Loucy (cell line): Measurements from ENCODE around the gene DCPS.

Source experiments
- H2AFZ ChIP-seq: fragments of 200-600 bp; sonication (generic); 2 replicates; pipeline ENCODE4 v1.6.0; 2016; ENCODE audit warnings: antibody characterized with exemption, mild to moderate bottlenecking, low read length, moderate library complexity
- H3F3A ChIP-seq: fragments of 200-600 bp; 2 replicates; pipeline ENCODE4 v1.6.0; 2016; ENCODE audit warnings: antibody characterized with exemption, low read depth, mild to moderate bottlenecking
- H3K27me3 ChIP-seq: fragments of 200-600 bp; sonication (generic); 2 replicates; pipeline ENCODE4 v1.6.1; 2014; ENCODE audit warnings: low read length, mild to moderate bottlenecking; ENCODE audit not compliant: insufficient read depth, poor library complexity, severe bottlenecking
- H3K36me3 ChIP-seq: fragments of 200-600 bp; sonication (generic); 2 replicates; pipeline ENCODE4 v1.6.1; 2016; ENCODE audit warnings: low read length; ENCODE audit not compliant: insufficient read depth
- H3K4me1 ChIP-seq: fragments of 200-600 bp; sonication (generic); 2 replicates; pipeline ENCODE4 v1.5.1; 2014; ENCODE audit warnings: low read length, mild to moderate bottlenecking; ENCODE audit not compliant: insufficient read depth, poor library complexity, severe bottlenecking
- H3K4me2 ChIP-seq: fragments of 200-600 bp; sonication (generic); 2 replicates; pipeline ENCODE4 v1.6.0; 2014; ENCODE audit warnings: antibody characterized with exemption, low read length, low read depth, mild to moderate bottlenecking; ENCODE audit not compliant: poor library complexity, severe bottlenecking
- H3K4me3 ChIP-seq: fragments of 200-600 bp; sonication (generic); 2 replicates; pipeline ENCODE4 v1.5.1; 2014; ENCODE audit warnings: low read length, mild to moderate bottlenecking, mixed read lengths; ENCODE audit not compliant: poor library complexity, severe bottlenecking
- H3K79me2 ChIP-seq: fragments of 200-600 bp; sonication (generic); 2 replicates; pipeline ENCODE4 v1.6.1; 2014; ENCODE audit warnings: low read length; ENCODE audit not compliant: insufficient read depth
- H3K9ac ChIP-seq: fragments of 200-600 bp; sonication (generic); 2 replicates; pipeline ENCODE4 v1.6.0; 2014; ENCODE audit warnings: mild to moderate bottlenecking, low read depth, low read length, moderate library complexity; ENCODE audit not compliant: poor library complexity, severe bottlenecking
- H3K9me2 ChIP-seq: fragments of 200-600 bp; sonication (generic); replicated peaks from 2 replicates; pipeline ENCODE4 v1.6.1; 2016; ENCODE audit warnings: low read depth, low read length, mixed read lengths
- H3K9me3 ChIP-seq: fragments of 200-600 bp; sonication (generic); 2 replicates; pipeline ENCODE4 v1.6.1; 2014; ENCODE audit warnings: mild to moderate bottlenecking, antibody characterized with exemption, low read length, low read depth; ENCODE audit not compliant: insufficient read depth
- H4K20me1 ChIP-seq: fragments of 200-600 bp; sonication (generic); 2 replicates; pipeline ENCODE4 v1.6.0; 2014; ENCODE audit warnings: antibody characterized with exemption, low read length, mild to moderate bottlenecking; ENCODE audit not compliant: insufficient read depth, poor library complexity, severe bottlenecking
- CTCF ChIP-seq: fragments of 200-600 bp; sonication (generic); conservative IDR thresholded peaks from 2 replicates; pipeline ENCODE4 v1.5.1; 2014; ENCODE audit warnings: mild to moderate bottlenecking, antibody characterized with exemption, low read length
- EZH2phosphoT487 ChIP-seq: fragments of 200-600 bp; IDR thresholded peaks from 2 replicates; pipeline ENCODE4 v1.6.1; 2018; ENCODE audit warnings: antibody characterized with exemption, mild to moderate bottlenecking, moderate library complexity, borderline replicate concordance

Gene DCPS

GRCh38 chr11:126360049-126360446 lies 56.2 kb downstream of the DCPS start:
- TF ChIP-seq EZH2phosphoT487 (no peak), CTCF (no peak)
- H3K79me2 ChIP-seq = peaks cover 85% of the 10 kb centered on the region
- H2AFZ ChIP-seq = no peak overlapping the region
- peak overlapping the region; percentile 18 for H3K4me3 ChIP-seq
- H3F3A ChIP-seq = no peaks in the 10 kb centered on the region
- H3K9ac ChIP-seq = peak overlapping the region; percentile 88
- no peaks in the 10 kb centered on the region for H3K9me2 ChIP-seq
- H3K27me3 ChIP-seq = no peaks in the 10 kb centered on the region
- H3K4me1 ChIP-seq = peaks cover 66% of the 10 kb centered on the region
- H3K9me3 ChIP-seq = no peaks in the 10 kb centered on the region
- peaks cover 26% of the 10 kb centered on the region for H4K20me1 ChIP-seq
- H3K36me3 ChIP-seq = no peaks in the 10 kb centered on the region
- H3K4me2 ChIP-seq = peak overlapping the region; percentile 86

GRCh38 chr11:126361400-126361799 lies 57.5 kb downstream of the DCPS start:
- peaks cover 64% of the 10 kb centered on the region for H3K4me1 ChIP-seq
- no peaks in the 10 kb centered on the region for H3F3A ChIP-seq
- no peak overlapping the region for H3K4me3 ChIP-seq
- no peaks in the 10 kb centered on the region for H3K9me3 ChIP-seq
- TF ChIP-seq EZH2phosphoT487 (no peak), CTCF (no peak)
- H3K4me2 ChIP-seq = peak overlapping the region; percentile 35
- no peaks in the 10 kb centered on the region for H3K27me3 ChIP-seq
- H2AFZ ChIP-seq = no peak overlapping the region
- peaks cover 28% of the 10 kb centered on the region for H4K20me1 ChIP-seq
- peaks cover 86% of the 10 kb centered on the region for H3K79me2 ChIP-seq
- H3K9me2 ChIP-seq = no peaks in the 10 kb centered on the region
- no peaks in the 10 kb centered on the region for H3K36me3 ChIP-seq
- H3K9ac ChIP-seq = no peak overlapping the region

GRCh38 chr11:126362879-126363655 lies 59.2 kb downstream of the DCPS start:
- no peaks in the 10 kb centered on the region for H3K27me3 ChIP-seq
- H3K4me3 ChIP-seq = no peak overlapping the region
- no peaks in the 10 kb centered on the region for H3K9me3 ChIP-seq
- peaks cover 21% of the 10 kb centered on the region for H4K20me1 ChIP-seq
- peaks cover 86% of the 10 kb centered on the region for H3K79me2 ChIP-seq
- H2AFZ ChIP-seq = no peak overlapping the region
- peak overlapping the region; percentile 24 for H3K9ac ChIP-seq
- H3K36me3 ChIP-seq = no peaks in the 10 kb centered on the region
- peaks cover 60% of the 10 kb centered on the region for H3K4me1 ChIP-seq
- no peaks in the 10 kb centered on the region for H3K9me2 ChIP-seq
- peak overlapping the region; percentile 51 for H3K4me2 ChIP-seq
- no peaks in the 10 kb centered on the region for H3F3A ChIP-seq
- no peak for TF ChIP-seq EZH2phosphoT487
- no peak for TF ChIP-seq CTCF
